Activated CD8-positive, alpha-beta memory T cell treated with anti-CD3 and anti-CD28 coated beads for 4 hours (primary cell): Measurements from ENCODE around the gene MEIS1.

Experiments used
- DNase-seq, 2 donors: peaks; one replicate each; pipeline ENCODE4 v3.0.0-alpha.2; 2020; ENCODE audit warnings: low read depth in 2 of 2

MEIS1 gene

GRCh38 chr2:66443979-66444861 is 9.3 kb downstream of the MEIS1 start:
- DNase-seq = no peak

- no peak for DNase-seq
Observed at GRCh38 chr2:66445076-66445924, 10.4 kb downstream of the MEIS1 start.

GRCh38 chr2:66445925-66446871 is 11.3 kb downstream of the MEIS1 start:
- no peak for DNase-seq

GRCh38 chr2:66446941-66447340 is 12.0 kb downstream of the MEIS1 start:
- no peak for DNase-seq

- no peak for DNase-seq
Observed at GRCh38 chr2:66447677-66448076, 12.8 kb downstream of the MEIS1 start.

GRCh38 chr2:66448136-66448991 is 13.4 kb downstream of the MEIS1 start:
- DNase-seq = no peak

GRCh38 chr2:66452214-66452613 is 17.3 kb downstream of the MEIS1 start:
- DNase-seq = no peak

- no peak for DNase-seq
Observed at GRCh38 chr2:66452917-66453316, 18.0 kb downstream of the MEIS1 start.

GRCh38 chr2:66455490-66455889 is 20.6 kb downstream of the MEIS1 start:
- no peak for DNase-seq

GRCh38 chr2:66456183-66457041 is 21.5 kb downstream of the MEIS1 start:
- DNase-seq = no peak

- DNase-seq = no peak
Observed at GRCh38 chr2:66457545-66457944, 22.6 kb downstream of the MEIS1 start.

- DNase-seq = no peak
Observed at GRCh38 chr2:66460031-66460430, 25.1 kb downstream of the MEIS1 start.

GRCh38 chr2:66461001-66461663 is 26.2 kb downstream of the MEIS1 start:
- DNase-seq = no peak

- no peak for DNase-seq
Observed at GRCh38 chr2:66461664-66462500, 27.0 kb downstream of the MEIS1 start.

GRCh38 chr2:66462501-66462825 is 27.5 kb downstream of the MEIS1 start:
- DNase-seq = no peak

GRCh38 chr2:66463206-66463755 is 28.4 kb downstream of the MEIS1 start:
- DNase-seq = no peak

- DNase-seq = no peak
Observed at GRCh38 chr2:66464930-66465637, 30.2 kb downstream of the MEIS1 start.
